NOMO-1 (cell line): ENCODE data around the gene IDNK.
"Not testable (repeated sequence)": the region's sequence is repeated elsewhere in the genome, so short reads cannot be mapped to it uniquely, and the experiment has no call there.

Experiments
- DNase-seq, 2 experiments: peaks; one replicate each; lab custom pipeline; 2025; ENCODE audit not compliant: unreplicated experiment in 2 of 2; lab: John Stamatoyannopoulos, UW

Gene IDNK

GRCh38 chr9:83622939-83623678 is at the start of gene IDNK:
Gene IDNK (plus strand): TSS chr9:83623143. CDS start chr9:83623172, 29 bp downstream.
- peak; percentile 5 to 23 for DNase-seq

DNA sequence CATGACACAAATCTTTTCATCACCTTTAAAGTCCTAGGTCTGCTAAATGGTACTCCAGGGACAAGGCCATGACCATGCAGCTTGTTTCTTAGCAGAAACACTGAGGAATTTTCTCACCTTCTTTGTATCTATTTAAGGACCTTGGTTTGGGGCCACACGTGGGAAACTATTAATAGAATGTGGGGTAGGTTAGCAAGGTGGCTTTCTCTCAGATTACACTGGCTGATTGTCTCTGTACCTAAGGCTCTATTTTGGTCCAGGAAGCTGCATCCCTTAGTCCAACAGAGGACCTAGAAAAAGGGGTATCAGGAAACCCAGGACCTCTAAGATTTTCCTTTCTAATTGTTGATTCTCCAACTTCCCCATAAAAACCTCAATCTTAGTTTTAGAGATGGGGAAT is 48.5 kb upstream of the IDNK start:
- no peak for DNase-seq

GRCh38 chr9:83582029-83582428 is 40.9 kb upstream of the IDNK start:
- no peak for DNase-seq

DNA sequence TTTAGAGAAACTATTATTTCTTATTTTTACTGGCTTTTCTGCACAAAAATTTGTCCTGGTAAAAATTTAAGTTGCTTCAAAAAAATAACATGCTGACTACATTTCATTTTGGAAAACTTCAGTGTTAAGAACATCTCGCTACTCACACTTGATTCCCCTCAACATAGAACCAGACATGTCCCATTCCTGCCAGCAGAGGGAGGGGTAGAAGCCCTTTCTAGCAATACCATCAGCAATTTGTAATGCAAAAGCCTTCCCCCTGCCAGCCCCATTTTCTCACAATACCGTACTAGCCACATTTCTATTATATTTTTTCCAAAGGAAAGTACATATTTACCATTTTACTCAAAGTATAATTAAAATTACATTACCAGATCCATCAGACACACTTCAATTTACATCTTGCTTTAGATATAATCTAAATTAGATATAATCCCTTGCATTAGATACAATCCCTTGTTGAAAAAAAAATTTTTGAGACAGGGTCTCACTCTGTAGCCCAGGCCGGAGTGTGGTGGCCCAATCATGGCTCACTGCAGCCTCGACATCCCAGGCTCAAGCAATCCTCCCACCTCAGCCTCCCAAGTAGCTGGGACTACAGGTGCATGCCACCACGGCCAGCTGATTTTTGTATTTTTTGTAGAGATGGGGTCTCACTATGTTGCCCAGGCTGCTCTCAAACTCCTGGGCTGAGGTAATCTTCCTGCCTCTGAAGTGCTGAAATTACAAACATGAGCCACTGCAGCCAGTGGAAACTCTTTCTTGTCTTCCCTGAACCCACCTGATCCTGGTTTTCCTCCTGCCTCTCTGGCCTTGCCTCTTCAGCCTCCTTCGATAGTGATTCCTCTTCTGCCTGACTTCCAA is 39.6 kb upstream of the IDNK start:
- DNase-seq = peak in 1 of 2 experiments; percentile 6

GRCh38 chr9:83584995-83585394 is 37.9 kb upstream of the IDNK start:
- no peak for DNase-seq

GRCh38 chr9:83588256-83588655 is 34.7 kb upstream of the IDNK start:
- DNase-seq = no peak

GRCh38 chr9:83596899-83597504 is 25.9 kb upstream of the IDNK start:
- DNase-seq = peak in 1 of 2 experiments; percentile 7

- DNase-seq = peak in 1 of 2 experiments; percentile 44
These were observed 24.5 kb upstream of the IDNK start for GRCh38 chr9:83598487-83598886.

GRCh38 chr9:83599071-83599470 is 23.9 kb upstream of the IDNK start:
- no peak for DNase-seq

- DNase-seq = no peak
These were observed 21.5 kb upstream of the IDNK start for GRCh38 chr9:83601463-83601862.

- not testable (repeated sequence) for DNase-seq
These were observed 15.3 kb upstream of the IDNK start for GRCh38 chr9:83607620-83608019.

- DNase-seq = not testable (repeated sequence)
These were observed 9.6 kb upstream of the IDNK start for GRCh38 chr9:83613298-83613697.

DNA sequence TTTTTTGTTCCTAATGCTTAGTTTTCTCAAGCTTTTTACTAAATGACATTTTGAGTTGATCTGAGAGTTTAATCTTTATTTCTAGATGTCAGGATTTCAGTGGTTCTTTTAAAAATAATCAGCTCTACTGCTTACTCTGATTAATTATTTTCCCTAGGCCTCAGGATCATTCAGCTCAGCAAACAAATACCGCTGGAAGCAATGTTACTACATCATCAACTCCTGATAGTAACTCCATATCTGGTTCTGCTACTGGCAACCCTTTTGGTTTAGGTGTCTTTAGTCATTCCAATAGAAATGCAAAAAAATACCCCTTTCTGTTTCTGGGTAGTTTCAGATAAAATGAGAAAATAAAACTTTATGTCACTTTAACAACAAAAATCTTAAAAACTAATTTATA is 5.6 kb upstream of the IDNK start:
- DNase-seq = no peak

DNA sequence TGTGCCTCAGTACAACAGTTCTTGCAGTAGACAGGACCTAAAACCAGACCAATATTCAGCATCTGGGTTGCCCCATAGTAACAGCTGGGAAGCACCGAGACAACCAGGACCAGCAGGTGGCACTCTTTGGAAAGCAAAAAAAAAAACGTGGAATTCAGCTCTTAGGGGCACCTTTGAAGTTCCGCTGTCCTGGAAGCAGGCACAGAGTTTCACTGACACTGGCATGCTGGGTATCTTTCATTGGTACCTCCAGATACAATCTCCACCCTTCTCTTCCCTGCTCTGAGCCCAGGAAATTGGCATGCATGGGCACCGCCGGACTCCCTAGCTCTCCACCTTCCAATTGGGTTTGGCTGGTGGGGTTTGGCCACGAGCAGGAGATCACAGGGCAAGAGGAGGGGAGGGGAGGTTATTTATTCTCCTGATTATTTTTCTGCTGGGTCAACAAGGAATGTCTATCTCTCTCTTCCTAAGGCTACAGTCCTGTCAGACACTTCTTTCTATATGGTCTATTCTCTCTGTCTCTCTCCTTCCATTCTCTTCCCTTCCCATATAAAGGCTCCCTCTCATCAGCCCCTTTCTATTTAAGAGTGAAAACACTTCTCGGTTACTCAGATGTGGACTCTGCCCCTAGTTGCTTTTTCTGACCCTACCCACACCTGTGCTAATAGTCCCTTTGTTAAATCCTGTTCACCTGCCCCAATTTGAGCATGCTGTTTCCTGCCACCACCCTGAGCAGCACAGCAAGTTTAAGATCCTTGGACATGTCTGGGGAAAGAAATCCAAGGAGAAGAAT is 1.9 kb upstream of the IDNK start:
- DNase-seq = peak in 1 of 2 experiments; percentile 13

- DNase-seq = no peak
These were observed 457 bp upstream of the IDNK start for GRCh38 chr9:83622433-83622938.

GRCh38 chr9:83623679-83624076 is 735 bp downstream of the IDNK start:
- DNase-seq = no peak

- no peak for DNase-seq
These were observed 2.2 kb downstream of the IDNK start for GRCh38 chr9:83625178-83625577.

DNA sequence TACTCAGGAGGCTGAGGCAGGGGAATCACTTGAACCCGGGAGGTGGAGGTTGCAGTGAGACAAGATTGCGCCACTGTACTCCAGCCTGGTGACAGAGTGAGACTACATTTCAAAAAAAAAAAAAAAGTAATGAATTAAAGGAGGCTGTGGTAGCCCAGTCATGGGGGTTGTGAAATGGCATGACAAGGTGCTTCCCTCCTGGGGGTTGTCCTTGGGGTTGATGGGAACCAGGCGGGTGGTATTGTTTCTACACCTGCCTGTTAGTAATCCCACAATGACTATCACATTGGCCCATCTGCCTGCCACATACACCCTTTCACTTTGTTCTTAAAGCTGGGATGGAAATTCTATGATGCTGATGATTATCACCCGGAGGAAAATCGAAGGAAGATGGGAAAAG is 5.6 kb downstream of the IDNK start:
- DNase-seq = no peak

DNA sequence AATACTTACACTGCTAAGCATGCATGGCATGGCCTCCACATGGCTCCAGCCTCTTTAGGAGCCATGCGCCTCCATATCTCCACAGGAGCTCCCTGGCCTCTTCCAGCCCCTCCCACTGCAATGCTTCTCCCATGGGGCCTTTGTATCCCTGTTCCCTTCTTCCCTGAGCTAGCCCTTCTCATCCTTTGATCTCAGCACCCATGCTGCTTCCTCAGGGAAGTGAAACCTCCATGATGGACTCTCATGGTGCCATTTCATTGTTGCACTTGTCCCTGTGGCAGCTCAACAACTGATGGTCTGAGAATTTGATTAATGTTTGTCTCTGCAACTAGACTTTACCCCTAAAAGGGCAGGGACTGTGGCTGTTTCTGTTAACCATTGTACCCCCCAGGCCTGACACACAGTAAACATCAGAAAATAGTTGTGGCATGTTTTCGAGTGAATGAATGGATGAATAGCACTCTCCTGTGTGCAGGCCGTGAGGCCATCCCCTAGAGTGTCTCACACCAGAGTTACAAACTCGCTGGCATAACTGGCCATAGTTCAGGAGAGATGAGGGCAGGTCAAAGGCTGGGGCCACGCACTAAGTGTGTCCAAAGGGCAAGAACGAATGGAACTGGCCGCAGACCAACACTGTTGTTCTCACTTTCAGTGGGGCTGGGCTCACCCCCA is 6.6 kb downstream of the IDNK start:
- DNase-seq = no peak

- DNase-seq = no peak
These were observed 8.1 kb downstream of the IDNK start for GRCh38 chr9:83630938-83631457.
